GM19452 (cell line): ENCODE measurements around the gene DNAH3.
A peak's percentile ranks its signal among the peaks of the same experiment; 100 is the strongest.

Source experiments
- ATAC-seq: cut with Tn5 transposase; IDR thresholded peaks from one replicate; pipeline ENCODE4 v1.9.1; 2021; ENCODE audit not compliant: unreplicated experiment

DNAH3 gene

DNA sequence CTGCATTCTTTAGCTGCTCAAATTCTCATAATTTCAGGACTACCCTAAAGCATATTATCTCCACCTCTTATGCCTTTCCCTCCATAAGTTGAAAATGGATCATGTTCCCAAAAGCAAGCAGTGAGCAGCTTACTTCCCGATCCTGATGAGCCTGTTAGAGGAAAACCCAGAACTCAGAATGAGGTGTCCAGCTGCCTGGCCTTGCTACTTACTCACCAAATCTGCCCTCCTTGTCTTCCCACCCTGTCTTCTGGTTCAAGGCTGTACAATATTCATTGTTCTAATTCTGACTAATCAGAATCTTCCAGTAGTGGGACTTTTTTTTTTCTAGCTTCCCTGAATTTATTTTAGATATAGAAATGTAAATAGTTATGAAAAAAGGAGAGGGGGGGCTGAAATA is 239.3 kb downstream of the DNAH3 start:
- no peak for ATAC-seq

DNA sequence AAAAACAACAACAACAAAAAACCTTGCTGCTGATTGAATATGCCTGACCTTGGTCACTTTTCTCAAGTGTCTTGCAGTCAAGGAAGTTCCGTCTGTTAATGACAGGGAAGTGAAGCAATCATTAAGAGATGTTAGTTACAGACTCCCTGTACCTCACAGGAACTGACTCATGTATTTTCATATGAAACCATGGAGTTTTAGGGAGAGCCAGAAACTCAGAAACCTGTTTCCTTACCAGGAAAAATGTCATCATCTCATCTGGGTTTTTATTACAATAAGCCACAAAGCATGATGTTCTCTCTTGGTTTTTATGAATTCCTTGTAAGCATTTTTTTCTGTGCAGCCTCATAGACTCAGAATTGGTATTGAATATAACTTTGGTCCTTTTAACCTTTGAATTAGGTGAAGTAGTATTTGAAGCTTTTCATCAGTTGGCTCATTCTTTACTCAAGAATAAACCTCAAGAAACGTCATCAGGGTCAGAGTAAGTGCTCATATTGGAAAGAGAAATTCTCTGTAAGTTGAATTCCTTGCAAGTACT is 239.8 kb downstream of the DNAH3 start:
- no peak for ATAC-seq

DNA sequence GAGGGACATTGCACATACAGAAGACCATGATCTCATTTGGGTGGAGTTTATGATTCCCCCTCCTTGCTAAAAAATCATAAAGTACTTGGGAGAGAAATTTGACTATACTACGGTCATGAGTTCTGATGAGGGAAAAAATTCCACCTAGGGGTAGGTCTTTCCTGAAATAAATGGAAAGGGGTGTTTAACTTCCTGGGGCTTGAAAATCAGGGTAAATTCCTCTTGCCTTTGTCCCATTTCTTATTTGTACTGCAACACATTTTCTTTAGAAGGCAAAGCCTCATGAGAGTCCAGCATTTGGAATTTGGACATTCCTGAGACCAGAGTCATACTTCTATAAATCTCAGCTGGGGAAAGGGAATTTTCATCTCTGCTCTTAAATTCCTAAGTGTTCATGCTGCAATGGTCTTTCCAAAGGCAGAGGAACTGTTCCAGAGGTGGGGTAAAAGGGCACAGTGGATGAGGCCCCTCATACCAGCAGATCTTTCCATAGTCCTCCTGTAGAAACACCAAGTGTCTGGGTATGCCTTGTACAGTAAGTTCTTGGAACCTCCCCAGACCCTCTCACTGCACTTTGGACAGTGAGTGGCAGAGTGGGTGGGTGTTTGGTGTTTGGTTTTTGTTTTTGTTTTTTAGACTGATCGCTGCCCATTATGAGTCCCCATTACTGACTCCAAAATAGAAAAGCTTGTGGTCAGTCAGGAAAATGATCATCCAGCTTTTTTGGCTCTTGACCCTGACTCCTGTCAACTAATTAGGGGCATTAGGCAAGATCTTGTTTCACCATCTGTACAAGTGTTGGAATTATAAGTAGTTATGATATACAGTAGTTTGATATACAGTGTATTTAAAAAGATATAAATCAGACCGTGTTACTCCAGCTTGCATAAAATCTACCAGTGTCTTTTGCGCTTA is 244.0 kb downstream of the DNAH3 start:
- no peak for ATAC-seq

DNA sequence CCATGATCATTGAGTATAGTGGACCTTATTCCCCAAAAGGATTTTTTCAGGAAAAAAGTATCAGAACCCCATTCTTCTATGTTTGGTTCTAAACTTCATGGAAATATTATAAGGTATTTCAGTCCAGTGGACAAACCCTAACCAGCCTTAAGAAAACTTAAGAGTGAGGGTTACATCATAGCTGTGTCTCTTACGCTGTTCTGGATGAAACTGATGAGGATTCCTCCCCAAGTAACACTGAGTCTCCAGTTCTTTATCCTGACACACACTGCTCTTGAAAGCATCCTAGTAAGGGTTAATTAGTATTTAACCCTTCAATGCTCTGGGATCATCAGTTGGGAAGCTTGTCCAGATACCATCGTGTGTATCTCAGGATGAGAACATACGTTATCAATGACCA is 245.1 kb downstream of the DNAH3 start:
- no peak for ATAC-seq

DNA sequence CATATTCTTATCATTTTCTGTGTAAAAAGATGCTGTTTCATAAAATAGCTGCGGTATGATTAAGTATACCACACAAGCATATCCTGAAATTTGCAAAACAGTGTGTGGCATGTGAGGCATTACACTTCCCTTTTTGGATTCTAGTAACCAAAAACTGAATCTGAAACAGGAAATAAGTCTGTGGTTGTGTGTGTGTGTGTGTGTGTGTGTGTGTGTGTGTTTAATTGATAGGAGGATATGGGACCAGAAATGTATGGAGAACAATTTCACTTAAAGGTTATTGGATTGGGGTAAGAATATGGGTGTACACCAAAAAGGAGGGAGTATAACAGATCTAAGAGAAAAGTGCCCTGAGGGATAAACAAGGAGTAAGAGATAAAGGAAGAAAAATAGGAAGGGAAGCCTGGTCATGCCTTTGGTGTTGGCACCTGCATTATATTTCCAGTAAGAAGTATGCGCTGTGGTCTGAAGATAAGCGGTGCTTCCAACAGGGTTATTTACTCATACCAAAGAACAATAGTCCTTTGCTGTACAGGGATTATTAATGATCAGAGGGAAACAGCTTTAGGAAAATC is 246.1 kb downstream of the DNAH3 start:
- no peak for ATAC-seq

DNA sequence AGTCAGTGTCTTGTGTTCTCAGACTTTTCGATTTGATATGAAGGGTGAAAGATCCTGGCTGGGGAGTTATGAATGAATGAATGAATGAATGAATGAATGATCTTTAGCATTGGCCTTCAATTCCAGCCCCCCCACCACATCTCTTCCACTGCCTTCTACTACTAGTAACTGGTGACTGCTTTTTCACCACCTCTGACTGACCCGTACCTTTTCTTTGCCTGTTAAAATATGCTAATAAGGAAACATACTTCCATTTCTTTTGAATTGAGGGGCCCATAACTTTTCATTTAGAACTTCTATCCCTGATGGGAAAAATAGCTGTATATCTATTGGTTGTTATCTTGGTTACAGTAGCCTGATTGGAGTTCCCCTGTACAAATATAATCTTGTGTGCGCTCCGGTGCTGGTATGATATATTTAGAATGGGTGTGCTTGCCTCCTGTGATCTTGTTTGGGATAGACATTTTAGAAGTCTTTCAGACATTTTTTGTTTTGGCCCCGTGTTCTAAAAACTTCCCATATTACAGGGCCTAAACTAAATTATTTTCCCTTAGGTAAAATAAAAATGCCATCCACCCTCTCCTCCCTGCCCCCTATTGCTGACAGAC is 246.6 kb downstream of the DNAH3 start:
- no peak for ATAC-seq

DNA sequence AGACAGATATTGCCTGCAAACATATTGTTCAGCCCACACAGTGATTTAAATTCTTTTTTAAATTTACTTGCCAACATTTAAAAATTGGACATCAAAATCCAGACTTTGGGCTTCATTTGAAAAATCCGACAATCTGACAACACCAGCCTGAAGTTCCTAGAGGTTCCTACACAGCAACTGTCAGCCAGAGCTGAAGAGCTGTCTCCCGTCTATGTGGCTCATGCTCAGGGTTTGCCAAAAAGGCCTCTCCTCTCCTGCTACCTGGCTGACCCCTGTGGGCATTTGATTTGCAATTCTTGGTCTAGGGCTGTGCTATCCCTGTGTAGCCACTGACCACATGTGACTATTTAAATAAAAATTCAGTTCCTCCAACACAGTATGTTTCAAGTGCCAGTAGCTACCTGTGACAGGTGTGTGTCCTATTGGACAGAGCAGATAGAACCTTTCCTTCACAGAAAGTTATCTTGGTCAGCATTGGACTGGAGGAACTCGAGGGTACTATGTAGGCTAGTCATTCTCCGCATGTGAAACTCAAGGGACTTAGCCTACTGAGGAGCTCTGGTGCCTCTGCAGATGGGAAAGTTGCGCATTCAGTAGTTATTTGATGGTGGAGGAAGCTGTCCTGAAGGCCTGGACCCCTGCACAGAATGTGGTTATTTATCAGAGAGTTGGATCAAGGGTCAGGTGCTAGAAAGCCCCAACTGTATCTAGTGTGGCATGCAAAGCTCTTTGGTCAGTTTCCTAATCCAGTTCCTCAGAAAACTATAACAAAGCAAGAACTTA is 247.3 kb downstream of the DNAH3 start:
- no peak for ATAC-seq

DNA sequence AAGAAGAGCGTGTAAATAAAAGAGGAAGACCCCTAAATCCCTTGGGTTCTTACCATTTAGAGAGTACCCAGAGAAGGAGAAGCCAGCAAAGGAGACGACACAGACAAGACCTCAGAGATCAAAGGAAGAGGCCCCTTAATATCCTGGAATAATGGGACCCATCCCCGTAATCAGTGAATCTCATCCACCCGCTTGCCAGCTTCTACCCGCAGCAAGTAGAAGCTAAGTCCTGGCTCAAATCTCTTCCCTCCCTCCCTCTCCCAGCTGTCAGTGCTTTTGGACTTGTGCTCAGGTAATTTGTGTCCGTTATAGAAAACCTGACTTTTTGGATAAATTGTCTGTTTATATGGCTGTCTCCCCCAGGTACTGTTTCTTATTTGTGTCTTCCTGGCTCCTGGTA is 248.2 kb downstream of the DNAH3 start:
- ATAC-seq: no peak

DNA sequence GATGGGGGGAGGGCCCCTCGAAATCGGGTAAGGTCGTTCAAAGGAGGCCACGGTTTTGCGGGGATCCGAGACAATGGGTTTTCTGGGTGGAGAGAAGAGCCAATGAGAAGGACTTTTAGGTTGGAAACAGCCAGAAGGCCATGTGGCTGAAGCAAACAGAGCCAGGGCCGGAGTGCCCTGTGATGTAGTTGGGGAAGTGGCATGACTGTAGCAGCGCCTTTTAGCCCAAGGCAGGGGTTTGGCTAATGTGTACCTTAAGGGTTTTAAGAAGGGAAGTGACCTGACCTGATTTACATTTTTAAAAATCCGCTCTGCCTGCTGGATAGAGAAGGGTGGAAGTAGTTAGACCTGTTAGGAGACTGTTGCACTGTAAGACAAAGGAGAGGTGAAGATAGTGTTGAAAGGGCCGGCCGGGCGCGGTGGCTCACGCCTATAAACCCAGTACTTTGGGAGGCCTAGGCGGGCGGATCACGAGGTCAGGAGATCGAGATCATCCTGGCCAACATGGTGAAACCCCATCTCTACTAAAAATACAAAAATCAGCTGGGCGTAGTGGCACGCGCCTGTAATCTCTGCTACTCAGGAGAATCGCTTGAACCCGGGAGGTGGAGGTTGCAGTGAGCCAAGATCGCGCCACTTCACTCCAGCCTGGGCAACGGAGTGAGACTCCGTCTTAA is 249.1 kb downstream of the DNAH3 start:
- ATAC-seq: no peak

DNA sequence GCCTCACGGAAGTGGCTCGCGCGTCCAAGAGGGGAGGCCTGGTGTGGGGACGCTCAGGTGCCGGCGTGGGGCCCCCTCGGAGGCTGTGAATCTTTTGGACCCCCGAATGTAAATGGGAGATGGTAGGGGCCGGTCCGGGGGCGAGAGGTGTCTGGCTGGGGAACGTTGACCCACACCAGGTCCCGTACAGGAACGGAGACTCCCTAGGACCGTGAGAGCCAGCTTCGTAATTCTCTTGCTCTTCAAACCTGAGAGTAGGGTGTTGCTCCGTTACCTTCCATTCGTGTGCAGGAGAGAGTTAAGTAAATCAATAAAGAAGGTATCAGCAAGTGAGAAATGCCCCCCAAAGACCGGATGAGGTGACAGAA is 249.6 kb downstream of the DNAH3 start:
- ATAC-seq: peak; percentile 1

DNA sequence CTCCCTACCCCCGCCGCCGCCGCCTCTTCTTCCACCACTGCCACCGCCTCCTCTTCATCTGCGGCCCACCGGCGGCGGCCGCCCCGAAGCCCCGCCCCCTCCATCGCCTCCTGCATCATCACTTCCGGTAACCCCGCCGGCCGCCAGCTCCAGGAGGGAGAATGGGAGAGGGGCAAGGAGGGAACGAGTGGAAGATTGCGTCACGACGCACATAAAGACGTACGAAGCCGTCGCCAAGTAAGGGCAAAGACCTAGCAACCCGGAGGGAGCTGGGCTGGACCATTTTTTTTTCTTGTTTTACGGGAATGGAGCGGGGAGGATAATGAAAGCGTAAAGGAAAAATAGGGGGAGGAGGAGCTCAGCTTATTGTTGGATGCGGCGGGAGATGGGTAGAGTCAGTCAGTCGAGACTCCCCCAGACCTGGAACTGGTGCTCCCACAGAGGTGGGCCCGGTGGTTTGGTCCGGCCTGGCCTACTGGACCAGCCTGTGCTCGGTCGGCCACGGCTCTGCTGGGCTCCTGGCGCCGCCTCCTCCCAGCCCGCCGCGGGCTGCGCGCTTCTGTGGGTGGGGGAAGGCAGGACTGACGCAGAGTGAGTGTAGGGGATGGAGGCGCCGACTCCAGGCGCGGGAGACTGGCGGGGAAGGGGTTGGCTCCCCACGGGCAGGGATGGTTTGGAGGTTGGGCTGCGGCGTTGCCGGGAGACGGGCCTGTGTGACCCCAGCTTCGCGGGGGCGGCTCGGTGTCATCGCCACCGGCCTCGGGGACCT is 250.2 kb downstream of the DNAH3 start, which contains the start of the genes DCUN1D3 and LYRM1:
Gene DCUN1D3 (minus strand): TSS at position 60 of the 769 bp plus-strand sequence. CDS start 37,820 bp downstream, outside the sequence.
Gene LYRM1 (plus strand): TSS at position 473 of the 769 bp plus-strand sequence. CDS start 14,785 bp downstream, outside the sequence.
- peak; percentile 68 for ATAC-seq

DNA sequence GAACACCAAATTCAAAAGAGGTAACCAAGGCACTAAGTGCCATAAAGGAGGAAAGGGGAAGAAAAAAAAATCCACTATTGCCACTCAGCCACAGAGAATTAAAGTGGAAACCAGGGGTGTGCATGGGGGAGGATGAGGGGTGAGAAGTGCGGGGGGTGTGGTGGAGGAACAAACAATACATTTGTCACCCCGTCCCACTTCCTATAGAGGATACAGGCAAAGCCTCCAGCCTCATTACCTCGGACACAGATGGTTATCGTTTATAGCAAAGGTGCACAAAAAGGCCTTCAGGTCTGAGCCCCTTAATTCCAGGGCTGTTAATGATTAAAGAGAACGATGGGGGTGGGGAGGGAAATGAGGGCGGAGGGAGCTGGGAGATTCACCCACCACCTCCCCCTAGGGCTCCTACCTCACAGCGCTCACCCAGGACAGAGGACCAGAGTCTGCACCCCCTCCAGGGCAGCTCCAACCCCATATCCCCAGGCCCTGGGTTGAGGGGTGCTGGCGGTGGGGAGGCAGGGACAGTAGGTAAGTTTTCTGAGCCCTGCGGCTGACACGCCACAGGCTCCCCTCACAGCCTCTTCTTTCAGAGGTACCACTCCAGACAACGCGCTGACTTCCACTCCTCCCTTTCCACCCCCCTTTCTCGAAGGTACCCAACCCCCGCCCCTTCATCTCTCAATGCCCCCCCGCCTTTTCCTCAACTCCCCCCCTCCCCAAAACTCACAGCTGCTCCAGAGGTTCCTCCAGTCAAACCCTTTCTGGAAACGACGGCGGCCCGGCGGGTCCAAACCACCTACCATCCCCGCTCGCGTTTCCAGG is 251.0 kb downstream of the DNAH3 start:
- no peak for ATAC-seq

DNA sequence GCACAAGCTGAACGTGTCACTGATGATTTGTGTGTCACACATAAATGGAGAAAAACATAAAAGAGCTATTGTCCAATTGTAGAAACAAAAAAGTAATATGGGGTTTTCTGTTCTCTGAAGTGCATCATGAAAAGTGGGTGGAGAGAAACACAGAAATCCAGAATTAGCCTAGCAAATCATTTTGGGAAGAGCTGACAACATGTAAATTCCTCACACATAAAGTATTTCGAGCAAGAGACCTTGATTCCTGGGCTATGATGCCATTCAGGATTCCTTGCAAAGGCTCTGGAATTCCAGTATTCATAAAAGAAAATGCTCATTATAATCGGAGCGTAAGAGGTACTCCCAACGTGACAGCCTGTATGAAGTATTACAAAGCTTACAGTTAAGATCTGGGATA is 251.6 kb downstream of the DNAH3 start:
- ATAC-seq: no peak

DNA sequence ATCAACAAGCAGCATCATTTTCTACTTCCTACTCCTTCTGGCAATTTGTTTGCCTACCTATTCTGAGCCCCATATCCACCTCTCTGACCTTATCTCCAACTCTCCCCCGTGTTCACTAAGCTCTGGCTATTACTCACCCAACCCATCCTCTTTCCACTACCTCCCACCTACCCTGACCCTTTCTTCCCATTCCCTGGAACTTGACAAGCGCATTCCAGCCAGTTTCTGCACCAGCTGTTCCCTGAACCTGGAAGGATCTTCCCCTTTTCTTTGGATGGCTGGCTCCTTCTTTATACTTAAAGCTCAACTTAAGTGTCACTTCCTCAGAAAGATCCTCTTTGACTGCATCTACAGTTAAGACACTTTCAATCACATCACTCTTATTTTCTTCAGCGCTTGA is 252.7 kb downstream of the DNAH3 start:
- ATAC-seq: no peak

DNA sequence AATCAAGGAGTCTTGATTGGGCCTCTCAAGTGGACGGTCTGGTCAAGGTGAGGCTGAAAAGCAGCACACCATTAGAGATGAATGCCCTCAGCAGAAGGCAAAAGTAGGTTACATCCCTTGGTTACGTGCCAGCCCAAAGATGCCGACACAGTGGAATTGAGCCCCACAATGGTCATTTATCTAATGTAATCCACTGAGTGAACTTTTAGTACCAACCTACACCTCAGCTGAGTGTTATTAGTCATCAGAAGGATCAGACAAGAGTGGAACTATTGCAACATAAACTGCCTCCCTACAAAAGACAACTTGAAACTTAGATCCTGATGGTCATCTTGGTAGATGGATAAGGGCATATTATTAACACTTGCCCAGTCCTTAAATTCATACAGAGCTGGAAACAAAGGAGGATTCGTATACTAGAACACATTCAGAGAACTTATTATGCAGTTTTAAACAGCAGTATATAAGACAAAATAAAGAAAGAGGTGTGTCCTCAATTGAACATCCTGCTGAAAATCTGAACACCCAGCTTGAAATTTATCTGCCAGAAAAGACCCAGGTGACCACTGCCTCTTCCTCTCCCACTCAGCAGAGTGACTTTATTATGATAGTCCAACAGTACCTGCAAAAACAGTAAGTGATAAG is 253.3 kb downstream of the DNAH3 start:
- no peak for ATAC-seq

DNA sequence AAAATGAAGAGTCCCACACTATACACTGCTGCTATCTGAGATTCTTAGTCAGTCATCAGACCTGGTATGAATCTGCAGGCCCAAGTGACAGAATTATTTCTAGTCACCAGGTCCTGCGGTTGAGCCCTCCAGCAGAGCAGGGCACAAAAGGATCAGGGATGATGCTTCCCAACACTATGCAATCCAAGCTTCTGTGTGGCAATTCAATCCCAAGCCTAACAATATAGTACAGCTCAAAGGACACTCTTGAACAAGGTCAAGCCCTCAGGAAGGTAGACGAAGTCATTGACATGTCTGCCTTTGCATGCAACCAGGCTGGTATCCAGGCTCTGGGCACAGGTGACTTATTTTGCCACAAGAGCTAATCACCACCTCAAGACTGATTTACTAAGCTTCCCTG is 256.3 kb downstream of the DNAH3 start:
- no peak for ATAC-seq

DNA sequence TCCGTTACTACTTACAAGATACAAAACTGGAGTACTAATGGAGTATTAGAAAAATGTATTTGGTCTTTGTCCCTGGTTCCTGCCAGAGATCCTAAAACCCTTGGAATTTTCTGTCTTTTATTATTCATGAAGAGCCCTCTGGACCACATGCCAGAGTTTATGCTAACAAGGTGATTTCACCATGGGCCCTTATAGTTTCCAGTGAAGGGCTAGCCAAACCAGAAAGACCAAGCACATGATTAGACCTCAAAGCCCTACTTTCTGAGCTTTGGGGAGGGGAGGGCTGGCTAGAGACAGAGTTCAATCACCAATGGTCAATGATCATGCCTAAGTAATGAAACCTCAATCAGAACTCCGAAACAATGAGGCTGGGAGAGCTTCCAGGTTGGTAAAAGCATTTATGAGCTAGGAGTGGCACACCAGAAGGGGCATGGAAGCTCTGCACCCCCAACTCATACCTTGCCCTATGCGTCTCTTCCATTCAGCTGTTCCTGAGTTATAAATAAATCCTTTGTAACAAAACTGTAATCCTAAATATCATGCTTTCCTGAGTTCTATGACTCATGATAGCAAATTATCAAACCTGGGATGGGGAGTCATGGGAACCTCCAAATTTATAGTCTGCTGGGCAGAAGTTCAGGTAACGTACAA is 260.9 kb downstream of the DNAH3 start:
- no peak for ATAC-seq

DNA sequence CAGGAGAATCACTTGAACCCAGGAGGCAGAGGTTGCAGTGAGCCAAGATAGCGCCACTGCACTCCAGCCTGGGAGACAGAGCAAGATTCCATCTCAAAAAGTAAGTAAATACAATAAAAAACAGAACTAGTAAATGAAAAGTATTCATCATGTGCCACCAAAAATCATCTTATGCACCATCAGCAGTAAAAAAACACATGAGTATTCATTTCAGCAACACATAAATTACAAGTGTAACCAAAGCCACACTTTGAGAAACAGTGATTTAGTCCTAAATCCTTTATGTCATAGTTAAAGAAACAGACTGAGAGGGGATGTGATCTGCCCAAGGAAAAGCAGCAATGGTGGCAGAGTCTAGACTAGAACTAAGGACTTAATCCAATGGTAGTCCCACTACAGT is 263.4 kb downstream of the DNAH3 start:
- ATAC-seq: no peak
